GM18861 (cell line): Measurements from ENCODE around the gene RNU1-1.
"Not testable (repeated sequence)": the region's sequence is repeated elsewhere in the genome, so short reads cannot be mapped to it uniquely, and the experiment has no call there.

Experiments used
- ATAC-seq: cut with Tn5 transposase; IDR thresholded peaks from one replicate; pipeline ENCODE4 v1.9.1; 2021; ENCODE audit not compliant: unreplicated experiment

Gene RNU1-1

DNA sequence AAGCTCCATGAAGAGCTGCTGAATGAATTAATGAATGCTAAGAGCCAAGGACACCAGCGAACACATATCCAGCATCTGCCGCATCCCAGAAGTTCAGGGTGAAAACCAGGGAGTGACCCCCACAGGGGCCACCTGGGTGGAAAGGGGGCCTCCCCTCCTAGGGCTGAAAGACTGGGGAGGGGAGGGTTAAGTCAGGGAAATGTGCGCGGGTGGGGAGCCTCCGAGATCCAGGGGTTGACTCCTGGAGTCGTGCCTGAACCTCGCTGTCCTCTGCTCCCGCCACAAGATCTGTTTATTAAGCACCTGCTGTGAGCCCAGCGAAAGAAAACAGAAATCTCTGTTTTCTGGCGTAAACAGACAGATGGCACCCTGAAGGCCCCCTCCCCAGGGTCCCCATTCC lies 16.0 kb downstream of the RNU1-1 start:
- ATAC-seq, result not testable (repeated sequence)

DNA sequence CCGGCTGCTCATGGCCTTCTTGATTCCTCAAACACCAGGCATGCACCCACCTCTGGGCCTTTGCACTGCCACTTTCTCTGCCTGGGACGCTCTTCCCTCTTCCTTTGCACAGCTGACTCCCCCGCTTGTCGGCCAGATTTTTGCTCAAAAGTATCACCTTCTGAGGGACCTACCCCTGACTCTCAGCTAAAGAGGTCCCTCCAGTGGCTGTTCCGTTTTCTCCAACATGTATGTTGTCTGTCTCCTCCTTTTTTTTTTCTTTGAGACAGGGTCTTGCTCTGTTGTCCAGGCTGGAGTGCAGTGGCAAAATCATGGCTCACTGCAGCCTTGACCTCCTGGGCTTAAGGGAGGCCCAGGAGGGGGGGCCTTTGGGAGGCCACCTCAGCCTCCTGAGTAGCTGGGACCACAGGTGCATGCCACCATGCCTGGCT lies 16.6 kb downstream of the RNU1-1 start:
- not testable (repeated sequence) for ATAC-seq

GRCh38 chr1:16493731-16494130 lies 20.4 kb downstream of the RNU1-1 start:
- ATAC-seq, result not testable (repeated sequence)

GRCh38 chr1:16492937-16493336 lies 21.1 kb downstream of the RNU1-1 start:
- ATAC-seq, result not testable (repeated sequence)

- ATAC-seq, result no peak
These were observed 22.9 kb downstream of the RNU1-1 start for GRCh38 chr1:16491056-16491675.

DNA sequence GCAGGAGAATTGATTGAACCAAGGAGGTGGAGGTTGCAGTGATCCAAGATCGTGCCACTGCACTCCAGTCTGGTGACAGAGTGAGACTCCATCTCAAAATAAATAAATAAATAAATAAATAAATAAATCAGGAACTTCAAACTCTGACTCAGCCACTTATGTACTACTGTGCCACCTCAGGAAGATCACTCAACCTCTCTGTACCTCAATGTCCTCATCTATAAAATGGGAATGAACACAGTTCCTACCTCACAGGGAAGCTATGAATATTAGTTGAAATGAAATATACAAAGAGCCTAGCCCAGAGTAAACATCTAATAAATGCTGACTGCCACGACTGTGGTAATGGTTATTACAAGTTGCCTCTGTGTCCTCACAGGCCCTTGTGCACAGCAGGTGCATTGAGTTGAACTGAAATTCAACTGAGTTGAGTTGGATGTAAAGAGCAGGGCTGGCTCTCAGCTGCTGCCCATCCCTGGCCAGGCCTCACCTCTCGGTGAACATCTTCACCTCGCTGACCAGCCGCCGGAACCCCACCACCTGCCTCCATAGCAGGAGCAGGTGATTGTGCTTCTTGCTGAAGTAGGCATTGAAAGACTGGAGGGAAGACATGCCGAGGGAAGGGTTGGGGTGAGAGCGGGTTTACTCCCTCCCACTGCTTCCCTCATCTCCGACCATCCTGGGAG lies 24.7 kb downstream of the RNU1-1 start:
- ATAC-seq, result not testable (repeated sequence)

- ATAC-seq, result not testable (repeated sequence)
These were observed 27.1 kb downstream of the RNU1-1 start for GRCh38 chr1:16487011-16487410.

GRCh38 chr1:16486316-16486715 lies 27.8 kb downstream of the RNU1-1 start:
- not testable (repeated sequence) for ATAC-seq

- ATAC-seq, result no peak
These were observed 29.2 kb downstream of the RNU1-1 start for GRCh38 chr1:16484931-16485330.

DNA sequence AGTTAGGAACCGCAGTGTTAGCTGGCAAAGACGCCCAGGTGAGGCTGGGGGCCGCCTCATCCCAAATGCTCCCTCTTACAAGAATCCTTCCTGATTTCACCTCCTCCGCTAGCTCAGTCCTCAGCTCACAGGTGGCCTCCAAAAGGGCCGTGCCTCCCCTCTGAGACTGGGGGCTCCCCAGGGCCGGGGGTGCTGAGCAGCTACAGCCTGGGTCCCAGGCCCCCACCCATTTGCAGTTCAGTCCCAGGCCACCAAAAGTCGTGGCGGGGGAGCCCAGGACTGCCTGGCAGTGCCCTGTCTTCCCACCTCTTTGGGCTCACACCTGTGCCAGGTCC lies 29.6 kb downstream of the RNU1-1 start:
- no peak for ATAC-seq

DNA sequence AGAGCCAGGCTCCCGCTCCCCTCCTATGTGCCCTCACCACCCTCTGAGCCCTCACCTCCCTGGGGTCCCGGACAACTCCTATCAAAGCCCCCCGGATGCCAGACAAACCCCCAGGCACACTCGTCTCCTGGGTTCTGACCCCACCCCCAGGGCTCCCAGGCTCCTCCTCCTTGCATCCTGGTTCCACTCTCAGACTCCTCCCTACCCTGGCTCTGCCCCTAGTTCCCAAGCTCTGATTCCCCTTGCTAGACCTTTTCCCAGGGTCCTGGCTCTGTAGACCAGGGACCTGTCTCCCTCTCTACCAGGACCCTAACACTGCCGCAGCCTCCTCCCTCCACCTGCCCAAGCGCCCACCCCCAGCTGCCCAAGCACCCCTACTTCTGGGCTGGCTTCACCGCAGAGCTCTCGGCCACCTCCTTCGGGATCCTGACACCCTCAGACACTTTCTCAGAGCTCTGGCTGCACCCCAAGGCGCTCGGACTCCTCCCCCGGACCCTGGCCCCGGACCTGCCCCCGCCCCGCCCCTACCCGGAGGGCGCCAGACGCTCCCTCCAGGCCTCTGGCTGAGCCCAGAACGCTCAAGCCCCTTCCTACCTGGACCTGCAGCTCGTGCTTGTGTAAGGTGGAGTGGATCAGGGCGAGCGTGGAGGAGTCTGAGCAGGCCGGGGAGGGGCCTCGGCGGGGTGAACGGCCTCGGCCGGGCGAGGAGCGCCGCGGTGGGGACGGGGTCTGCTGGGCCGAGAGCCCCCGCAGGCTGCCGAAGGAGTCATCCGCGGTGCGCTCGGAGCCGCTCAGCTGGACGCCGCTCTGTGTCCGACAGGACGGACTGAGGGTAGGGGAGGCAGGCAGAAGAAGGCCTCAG lies 30.2 kb downstream of the RNU1-1 start:
- not testable (repeated sequence) for ATAC-seq

DNA sequence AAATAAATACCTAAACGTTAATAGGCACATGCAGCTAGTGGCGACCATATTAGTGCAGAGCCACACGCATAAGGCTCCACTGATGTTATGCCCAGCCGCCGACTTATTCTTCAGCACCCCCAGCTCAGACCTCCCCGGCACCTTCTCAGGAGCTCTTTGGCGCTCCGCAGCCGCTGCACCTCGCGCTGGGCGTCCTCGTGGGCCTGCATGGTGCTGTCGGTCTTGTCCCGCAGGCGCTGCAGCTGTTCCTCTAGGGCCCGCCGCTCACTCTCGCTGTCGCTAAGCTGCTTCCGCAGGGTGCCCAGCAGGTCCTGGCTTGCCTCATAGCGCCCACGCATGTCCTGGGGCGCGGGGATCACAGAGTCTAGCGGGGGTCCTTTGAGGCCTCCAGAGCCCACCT lies 30.9 kb downstream of the RNU1-1 start:
- not testable (repeated sequence) for ATAC-seq

DNA sequence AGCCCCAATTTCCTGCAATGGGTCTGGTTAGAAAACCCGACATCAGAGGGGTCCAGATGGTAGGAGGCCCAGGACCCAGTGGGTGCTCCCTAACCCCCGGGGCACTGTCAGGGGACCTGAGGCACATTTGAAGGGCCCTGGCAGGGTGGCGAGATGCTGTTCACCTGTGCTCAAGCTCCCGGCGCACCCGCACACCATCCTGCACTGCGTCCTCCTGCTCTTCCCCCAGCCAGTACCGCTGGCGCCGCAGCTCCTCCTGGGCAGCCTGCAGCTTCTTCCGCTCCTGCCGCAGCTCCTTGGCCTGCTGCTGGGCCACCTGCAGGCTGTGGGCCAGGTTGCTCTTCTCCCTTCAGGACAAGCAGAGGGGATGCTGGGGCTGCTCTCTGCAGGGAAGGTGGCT lies 36.0 kb downstream of the RNU1-1 start:
- ATAC-seq, result no peak

GRCh38 chr1:16475771-16476770 lies 38.0 kb downstream of the RNU1-1 start:
- not testable (repeated sequence) for ATAC-seq

DNA sequence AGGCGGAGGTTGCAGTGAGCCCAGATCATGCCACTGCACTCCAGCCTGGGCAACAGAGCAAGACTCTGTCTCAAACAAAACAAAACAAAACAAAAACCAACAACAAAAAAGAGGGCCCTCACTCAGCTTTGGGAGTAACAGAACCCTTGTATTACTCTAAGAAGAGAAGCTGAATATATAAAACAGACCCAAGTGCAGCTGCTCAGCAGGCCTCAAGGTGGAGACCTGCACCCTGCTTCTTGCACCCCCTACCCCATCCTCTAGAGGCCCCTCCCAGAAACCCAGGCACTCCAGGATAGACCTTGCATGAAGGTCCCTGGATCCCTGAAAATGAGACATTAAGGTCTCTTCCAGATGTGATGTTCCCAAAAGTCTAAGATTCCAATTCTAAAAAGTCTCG lies 39.2 kb downstream of the RNU1-1 start:
- not testable (repeated sequence) for ATAC-seq

DNA sequence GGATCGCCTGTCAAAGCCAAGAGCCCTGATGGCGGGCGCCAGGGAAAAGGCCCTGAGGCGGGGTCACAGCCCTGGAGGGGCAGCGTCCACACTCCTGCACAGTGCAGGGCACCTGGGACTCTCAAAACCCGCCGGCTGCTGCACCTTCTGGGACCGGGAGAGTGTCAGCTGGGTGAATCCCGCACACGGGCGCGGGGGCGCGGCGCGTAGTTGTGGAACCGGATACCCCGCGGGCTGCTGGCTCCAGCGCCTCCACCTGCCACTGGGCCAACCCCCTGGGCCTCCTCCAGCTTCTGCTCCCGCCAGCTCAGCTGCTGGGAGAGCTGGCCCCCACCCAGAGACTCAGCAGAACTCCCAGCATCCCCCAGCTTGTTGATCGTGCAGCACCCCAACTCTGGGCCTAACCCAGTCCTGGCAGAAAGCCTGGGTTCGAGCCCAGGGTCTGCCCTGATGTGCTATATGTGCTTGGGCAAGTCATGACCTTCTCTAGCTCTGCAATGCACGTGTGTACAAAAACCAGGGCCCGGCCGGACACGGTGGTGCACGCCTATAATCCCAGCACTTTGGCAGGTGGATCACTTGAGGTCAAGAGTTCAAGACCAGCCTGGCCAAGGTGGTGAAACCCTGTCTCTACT lies 39.8 kb downstream of the RNU1-1 start:
- no peak for ATAC-seq

DNA sequence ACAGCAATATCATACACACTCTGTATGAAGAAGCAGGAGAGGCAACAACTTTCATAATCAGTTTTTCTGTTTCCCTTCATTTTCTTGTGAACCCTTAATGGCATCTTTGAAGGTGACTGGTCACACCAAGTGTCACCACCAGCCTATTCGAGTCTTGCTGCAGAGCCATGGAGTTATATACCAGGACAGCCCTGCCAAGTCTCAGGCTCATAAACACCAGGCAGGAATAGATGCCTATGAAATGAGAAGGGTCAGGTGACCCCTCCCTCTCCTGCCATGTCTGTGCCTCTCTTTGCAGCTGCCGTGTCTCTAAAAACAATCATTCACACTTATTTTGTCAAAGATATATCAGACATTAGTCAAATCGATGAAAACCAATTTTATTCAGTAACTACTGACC lies 45.5 kb downstream of the RNU1-1 start:
- no peak for ATAC-seq

DNA sequence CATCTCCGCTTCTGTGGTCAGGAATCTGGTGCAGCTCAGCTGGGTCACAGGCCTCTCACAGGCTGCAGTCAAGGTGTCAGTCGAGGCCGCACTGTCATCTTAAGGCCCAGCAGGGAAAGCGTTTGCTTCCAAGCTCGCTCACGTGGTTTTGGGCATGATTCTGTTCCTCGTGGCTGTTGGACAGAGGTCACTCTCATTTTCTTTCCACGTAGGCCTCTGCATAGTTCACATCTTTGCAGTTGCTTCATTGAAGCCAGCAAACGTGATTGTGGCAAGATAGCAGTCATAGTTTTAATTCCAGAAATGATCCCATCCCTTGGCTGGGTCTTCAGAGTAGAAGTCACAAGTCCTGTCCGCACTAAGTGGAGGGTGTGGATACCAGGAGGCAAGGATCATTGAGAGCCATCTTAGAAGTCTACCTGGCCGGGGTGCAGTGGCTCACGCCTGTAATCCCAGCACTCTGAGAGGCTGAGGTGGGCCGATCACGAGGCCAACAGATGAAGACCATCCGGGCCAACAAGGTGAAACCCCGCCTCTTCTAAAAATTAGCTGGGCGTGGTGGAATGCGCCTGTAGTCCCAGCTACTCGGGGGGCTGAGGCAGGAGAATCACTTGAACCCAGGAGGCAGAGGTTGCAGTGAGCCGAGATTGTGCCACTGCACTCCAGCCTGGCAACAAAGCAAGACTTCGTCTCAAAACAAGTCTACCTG lies 49.0 kb downstream of the RNU1-1 start:
- ATAC-seq, result no peak
